T-helper 17 cell (primary cell): ENCODE measurements around the gene ZNF213. TPM values are rescaled to one million over a fixed set of nuclear protein-coding genes. Genes with fewer than 3 reads are reported as not detected.

ENCODE experiments used
- ATAC-seq: fragments of 150-1000 bp; cut with Tn5 transposase; 2 replicates; pipeline ENCODE4 v1.10.0; 2021; ENCODE audit warnings: mild to moderate bottlenecking, moderate library complexity
- DNase-seq, 3 donors: peaks; one replicate each; pipeline versions ENCODE4 v3.0.0 to v3.0.0-alpha.2; 2020 to 2021
- H3K9me3 ChIP-seq: one replicate; pipeline ENCODE4 v1.7.0; 2013; ENCODE audit warnings: low read length, mild to moderate bottlenecking; ENCODE audit not compliant: control insufficient read depth, poor library complexity, severe bottlenecking
- H3K27ac Mint-ChIP-seq: one replicate; pipeline ENCODE4 v1.8.0; 2022; ENCODE audit warnings: mild to moderate bottlenecking, moderate library complexity, mixed read lengths
- H3K27me3 Mint-ChIP-seq: one replicate; pipeline ENCODE4 v1.8.0; 2022; ENCODE audit warnings: mixed read lengths
- H3K36me3 Mint-ChIP-seq: one replicate; pipeline ENCODE4 v1.8.0; 2022; ENCODE audit warnings: low read depth, mixed read lengths
- H3K4me1 Mint-ChIP-seq: one replicate; pipeline ENCODE4 v1.8.0; 2022; ENCODE audit warnings: mild to moderate bottlenecking, mixed read lengths
- H3K4me3 Mint-ChIP-seq: one replicate; pipeline ENCODE4 v1.8.0; 2022; ENCODE audit warnings: mild to moderate bottlenecking, moderate library complexity, mixed read lengths
- total RNA-seq, 4 donors: library from RNA in 2 of 4; stranded (reverse) in 2 of 4; gene quantifications; one replicate each; pipeline ENCODE4 v1.2.3 and lab custom pipeline; 2022 to 2026

Gene ZNF213
- total RNA-seq, 2 donors from 2014 or later, result 3.1 to 3.4 TPM

- Mint-ChIP-seq H3K27me3 (peaks cover 80% of the 10 kb centered on the region), H3K36me3 (peaks cover 6% of the 10 kb centered on the region), H3K27ac (peak overlapping the region; percentile 75), H3K4me1 (peaks cover 15% of the 10 kb centered on the region), H3K4me3 (peak overlapping the region; percentile 80)
- peaks cover 3% of the 10 kb centered on the region for H3K9me3 ChIP-seq
- ATAC-seq (no peak), DNase-seq (no peak)
Measured at GRCh38 chr16:3183445-3184139, 48.8 kb downstream of the ZNF213 start.

DNA sequence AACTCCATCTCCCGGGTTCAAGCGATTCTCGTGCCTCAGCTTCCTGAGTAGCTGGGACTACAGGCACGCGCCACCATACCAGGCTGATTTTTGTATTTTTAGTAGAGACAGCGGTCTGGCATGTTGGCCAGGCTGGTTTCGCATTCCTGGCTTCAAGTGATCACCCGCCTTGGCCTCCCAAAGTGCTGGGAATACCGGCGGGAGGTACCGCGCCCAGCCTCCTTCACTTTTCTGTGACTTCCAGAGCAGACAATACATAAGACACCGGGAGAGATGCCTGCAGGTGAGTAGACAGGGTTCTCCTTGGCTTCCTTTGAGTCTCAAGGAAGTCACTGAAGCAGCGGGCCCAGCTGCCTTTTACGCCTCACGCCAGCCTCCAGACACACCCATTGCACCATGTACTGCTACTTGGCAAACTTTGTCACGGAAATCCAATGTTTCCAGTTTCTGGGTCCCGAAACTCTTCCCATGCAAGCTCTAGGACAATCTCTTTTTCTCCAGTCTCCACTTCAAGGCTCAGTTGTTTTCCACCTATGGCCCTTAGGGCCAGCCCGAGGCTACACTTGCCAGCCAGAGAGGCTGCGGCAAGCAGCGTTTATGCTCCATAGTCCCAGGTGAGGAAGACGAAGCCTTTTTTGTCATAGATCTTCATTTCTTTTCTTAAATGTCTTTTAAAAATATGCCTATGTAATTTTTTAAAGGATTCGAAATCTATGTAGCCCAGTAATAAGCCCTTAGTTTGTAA, 52.3 kb downstream of the ZNF213 start:
- Mint-ChIP-seq H3K36me3 (no peaks in the 10 kb centered on the region), H3K27ac (peak overlapping the region; percentile 55), H3K4me3 (peak overlapping the region; percentile 71), H3K4me1 (peaks cover 40% of the 10 kb centered on the region), H3K27me3 (peaks cover 86% of the 10 kb centered on the region)
- DNase-seq (no peak), ATAC-seq (no peak)
- H3K9me3 ChIP-seq, result peaks cover 3% of the 10 kb centered on the region

DNA sequence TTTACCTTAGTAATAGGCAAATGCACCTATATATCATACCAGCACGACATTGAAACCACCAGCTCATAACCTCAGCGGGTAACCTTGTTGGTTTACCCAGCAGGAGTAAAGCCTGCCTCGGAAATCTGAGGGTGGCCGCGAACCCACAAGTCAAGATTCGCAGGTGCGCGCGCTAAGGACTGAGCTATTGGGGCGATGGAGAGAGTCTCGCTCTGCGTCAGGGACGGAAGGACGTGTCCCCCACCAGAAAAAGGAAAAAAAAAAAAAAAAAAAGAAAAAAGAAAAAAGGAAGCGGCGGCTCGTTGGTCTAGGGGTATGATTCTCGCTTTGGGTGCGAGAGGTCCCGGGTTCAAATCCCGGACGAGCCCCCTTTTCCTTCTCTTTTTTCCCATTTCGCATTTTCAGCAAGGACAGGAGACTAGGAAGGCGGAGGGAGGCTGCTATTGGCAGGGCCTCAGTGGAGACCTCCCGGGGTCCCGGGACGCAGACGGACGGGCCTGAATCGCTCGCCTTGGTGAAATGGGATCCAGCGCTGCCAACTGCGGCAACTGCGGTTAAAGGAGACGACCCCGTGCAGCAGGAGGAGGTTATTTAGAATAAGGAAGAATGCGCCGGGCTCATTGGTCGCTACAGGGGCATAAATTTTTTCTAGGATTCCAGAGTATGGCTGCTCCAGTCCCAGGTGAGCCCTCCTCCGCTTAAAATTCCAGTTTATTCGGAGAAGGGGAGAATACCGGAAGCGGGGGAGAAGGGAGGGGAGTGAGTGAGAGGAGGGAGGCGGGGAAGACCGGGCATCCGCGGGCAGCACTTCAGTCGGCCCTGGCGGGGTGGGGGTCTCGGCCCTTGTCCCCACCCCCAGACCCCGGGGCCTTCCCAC, 53.2 kb downstream of the ZNF213 start, which contains the start of gene OR1F1:
Gene OR1F1, plus strand, starts transcription at position 407 of the 877 bp plus-strand sequence.
- peaks cover 3% of the 10 kb centered on the region for H3K9me3 ChIP-seq
- DNase-seq (peak in 1 of 3 donors; percentile 50), ATAC-seq (peak; percentile 78)
- H3K27ac Mint-ChIP-seq, result peak within 1 kb of the TSS; percentile 55
- no peaks in the 10 kb centered on the region for H3K36me3 Mint-ChIP-seq
- peaks cover 79% of the 10 kb centered on the region for H3K27me3 Mint-ChIP-seq
- peak within 1 kb of the TSS; percentile 80 for H3K4me3 Mint-ChIP-seq
- H3K4me1 Mint-ChIP-seq, result peaks cover 37% of the 10 kb centered on the region

GRCh38 chr16:3188675-3188924, 53.8 kb downstream of the ZNF213 start:
- peak overlapping the region; percentile 80 for H3K4me3 Mint-ChIP-seq
- peaks cover 79% of the 10 kb centered on the region for H3K27me3 Mint-ChIP-seq
- peaks cover 35% of the 10 kb centered on the region for H3K4me1 Mint-ChIP-seq
- peak overlapping the region; percentile 55 for H3K27ac Mint-ChIP-seq
- no peak for DNase-seq
- peaks cover 2% of the 10 kb centered on the region for H3K9me3 ChIP-seq
- no peak for ATAC-seq
- H3K36me3 Mint-ChIP-seq, result no peaks in the 10 kb centered on the region

DNA sequence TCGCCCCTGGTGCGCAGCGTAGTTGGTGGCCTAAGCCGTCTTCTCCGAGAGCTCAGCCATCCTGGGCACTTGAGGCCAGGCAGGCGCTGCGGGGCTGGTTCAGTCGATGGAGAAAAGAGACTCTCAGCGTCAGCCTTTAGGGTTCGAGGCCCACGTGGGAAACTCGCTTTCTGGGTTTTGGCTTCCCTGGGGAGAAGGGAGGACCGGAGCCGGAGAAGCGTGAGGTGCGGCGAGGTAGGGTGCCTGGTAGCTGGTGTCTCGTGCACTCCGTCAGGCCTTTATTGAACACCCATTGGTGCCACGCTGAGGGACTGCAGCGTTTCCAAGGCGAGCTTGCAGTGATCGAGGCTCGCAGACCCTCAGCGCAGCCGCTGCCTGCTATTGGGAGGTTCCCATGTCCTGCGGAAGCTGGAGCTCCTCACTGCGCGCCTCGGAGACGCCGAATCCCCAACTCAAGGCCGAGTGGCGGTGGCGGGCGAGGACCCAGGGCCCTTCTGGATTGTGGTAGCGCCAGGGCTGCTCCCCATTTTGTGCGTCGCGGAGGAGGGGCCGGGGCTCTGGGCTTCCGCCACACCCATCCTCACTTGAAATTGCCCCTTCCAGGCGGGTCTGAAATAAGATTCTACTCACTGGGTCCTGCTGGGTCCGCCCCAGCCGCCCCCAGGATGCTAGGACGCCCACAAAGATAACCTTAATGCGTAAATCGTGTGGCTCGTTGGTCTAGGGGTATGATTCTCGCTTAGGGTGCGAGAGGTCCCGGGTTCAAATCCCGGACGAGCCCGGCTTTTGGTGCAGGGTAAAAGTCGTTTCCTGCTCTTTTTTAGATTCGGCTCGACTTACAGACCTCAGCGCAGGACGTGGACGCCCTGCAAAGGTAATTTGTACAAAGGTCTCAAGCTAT, 54.3 kb downstream of the ZNF213 start:
- H3K4me1 Mint-ChIP-seq, result peaks cover 32% of the 10 kb centered on the region
- H3K4me3 Mint-ChIP-seq, result peak overlapping the region; percentile 80
- H3K27ac Mint-ChIP-seq, result peak overlapping the region; percentile 55
- no peaks in the 10 kb centered on the region for H3K36me3 Mint-ChIP-seq
- ATAC-seq (peak; percentile 40), DNase-seq (no peak)
- H3K9me3 ChIP-seq, result no peaks in the 10 kb centered on the region
- peaks cover 79% of the 10 kb centered on the region for H3K27me3 Mint-ChIP-seq

- ATAC-seq (no peak), DNase-seq (no peak)
- Mint-ChIP-seq H3K4me3 (peak overlapping the region; percentile 80), H3K36me3 (peaks cover 3% of the 10 kb centered on the region), H3K4me1 (peaks cover 35% of the 10 kb centered on the region), H3K27ac (peak overlapping the region; percentile 55), H3K27me3 (peaks cover 82% of the 10 kb centered on the region)
- peaks cover 2% of the 10 kb centered on the region for H3K9me3 ChIP-seq
Measured at GRCh38 chr16:3189869-3190268, 55.0 kb downstream of the ZNF213 start.

GRCh38 chr16:3190949-3191353, 56.1 kb downstream of the ZNF213 start:
- H3K36me3 Mint-ChIP-seq, result peaks cover 3% of the 10 kb centered on the region
- DNase-seq, result no peak
- H3K4me3 Mint-ChIP-seq, result peak overlapping the region; percentile 64
- peaks cover 35% of the 10 kb centered on the region for H3K4me1 Mint-ChIP-seq
- peaks cover 2% of the 10 kb centered on the region for H3K9me3 ChIP-seq
- peak overlapping the region; percentile 55 for H3K27ac Mint-ChIP-seq
- H3K27me3 Mint-ChIP-seq, result peaks cover 86% of the 10 kb centered on the region
- peak; percentile 20 for ATAC-seq

Other genes with a start within 250 kb of the ZNF213 start
- gene FLYWCH1, start 223.1 kb upstream of the ZNF213 start, total RNA-seq, result 10 to 100 TPM; 41.4 to 97.1 TPM
- not detected for gene KREMEN2, start 170.8 kb upstream of the ZNF213 start, total RNA-seq
- gene PAQR4, start 165.7 kb upstream of the ZNF213 start, total RNA-seq, result 1 to 10 TPM; 1.7 to 2.7 TPM
- gene PKMYT1, start 154.6 kb upstream of the ZNF213 start, total RNA-seq, result not detected
- not detected for gene CLDN9, start 122.1 kb upstream of the ZNF213 start, total RNA-seq
- gene CLDN6, start 116.8 kb upstream of the ZNF213 start, total RNA-seq, result not detected
- 1 to 10 TPM in 1 of 2 donors, under 1 TPM in 1; 0.92 to 1.3 TPM for gene TNFRSF12A, start 114.7 kb upstream of the ZNF213 start, total RNA-seq
- 10 to 100 TPM; 10.6 to 14.4 TPM for gene HCFC1R1, start 111.1 kb upstream of the ZNF213 start, total RNA-seq
- 10 to 100 TPM; 21.3 to 23.7 TPM for gene THOC6, start 111.0 kb upstream of the ZNF213 start, total RNA-seq
- not detected for gene BICDL2, start 98.1 kb upstream of the ZNF213 start, total RNA-seq
- gene MMP25, start 88.5 kb upstream of the ZNF213 start, total RNA-seq, result 1 to 10 TPM; 1.4 to 1.5 TPM
- gene IL32, start 69.4 kb upstream of the ZNF213 start, total RNA-seq, result 1,000 to 10,000 TPM; 1,099 to 1,147 TPM
- gene ZSCAN10, start 35.7 kb upstream of the ZNF213 start, total RNA-seq, result under 1 TPM; 0.12 to 0.26 TPM
- gene ZNF205, start 22.4 kb upstream of the ZNF213 start, total RNA-seq, result not detected
- not detected for gene OR1F1, start 53.2 kb downstream of the ZNF213 start, total RNA-seq
- 1 to 10 TPM; 3.2 to 4.8 TPM for gene ZNF200, start 100.1 kb downstream of the ZNF213 start, total RNA-seq
- 1 to 10 TPM in 1 of 2 donors, under 1 TPM in 1; 0.81 to 2.2 TPM for gene MEFV, start 121.6 kb downstream of the ZNF213 start, total RNA-seq
- 10 to 100 TPM; 21.2 to 26.4 TPM for gene ZNF263, start 148.5 kb downstream of the ZNF213 start, total RNA-seq
- gene TIGD7, start 170.4 kb downstream of the ZNF213 start, total RNA-seq, result 1 to 10 TPM; 1.9 TPM
- 10 to 100 TPM; 26.3 to 28.1 TPM for gene ZNF75A, start 170.5 kb downstream of the ZNF213 start, total RNA-seq
- gene OR2C1, start 220.9 kb downstream of the ZNF213 start, total RNA-seq, result not detected